ENCODE data around the gene AJM1. TPM values are rescaled to one million over a fixed set of nuclear protein-coding genes. Genes with fewer than 3 reads are reported as not detected.
A peak's percentile ranks its signal among the peaks of the same experiment; 100 is the strongest.

The AJM1 gene
- polyA plus RNA-seq, 3 donors: 0.10 to 2.0 (median 0.18) TPM

DNA sequence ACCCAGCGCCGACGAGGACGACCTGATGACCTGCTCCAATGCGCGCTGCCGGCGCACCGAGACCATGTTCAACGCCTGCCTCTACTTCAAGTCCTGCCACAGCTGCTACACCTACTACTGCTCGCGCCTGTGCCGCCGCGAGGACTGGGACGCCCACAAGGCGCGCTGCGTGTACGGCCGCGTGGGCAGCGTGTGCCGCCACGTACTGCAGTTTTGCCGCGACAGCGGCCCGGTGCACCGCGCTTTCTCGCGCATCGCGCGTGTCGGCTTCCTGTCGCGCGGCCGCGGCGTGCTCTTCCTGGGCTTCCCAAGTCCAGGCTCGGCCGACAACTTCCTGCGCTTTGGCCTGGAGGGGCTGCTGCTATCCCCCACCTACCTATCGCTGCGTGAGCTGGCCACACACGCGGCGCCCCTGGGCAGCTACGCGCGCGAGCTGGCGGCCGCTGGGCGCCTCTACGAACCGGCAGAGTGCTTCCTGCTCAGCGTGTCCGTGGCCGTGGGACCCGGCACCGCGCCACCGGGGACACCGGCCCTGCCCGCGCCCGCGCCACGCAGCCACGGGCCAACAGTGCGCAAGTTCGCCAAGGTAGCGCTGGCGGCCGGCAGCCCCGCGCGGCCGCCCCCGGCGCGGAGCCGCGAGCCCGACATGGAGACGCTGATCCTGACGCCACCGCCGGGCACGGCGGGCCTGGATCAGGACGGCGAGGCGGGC is 4.3 kb downstream of the AJM1 start:
- Mint-ChIP-seq H3K4me1 (peaks cover 28% of the 10 kb centered on the region), H3K36me3 (peaks cover 0 to 7% of the 10 kb centered on the region in 2 donors), H3K27me3 (ENCODE audit: low read depth in 3 of 3) (peaks cover 30 to 55% (median 40%) of the 10 kb centered on the region in 3 donors), H3K4me3 (peak overlapping the region; percentile 77 to 92), H3K27ac (no peak overlapping the region), H3K9me3 (peaks cover 0 to 15% (median 12%) of the 10 kb centered on the region in 7 donors)
- H3K4me2 ChIP-seq (replicated peaks; ENCODE audit: extremely low read depth, low read length, poor library complexity, severe bottlenecking): peak overlapping the region; percentile 99
- peaks cover 9% of the 10 kb centered on the region for H4K20me1 ChIP-seq (ENCODE audit: insufficient read depth, low read length)
- no peak for DNase-seq
- peak overlapping the region; percentile 68 for H2AFZ ChIP-seq (ENCODE audit: insufficient read depth, low read depth, low read length, poor library complexity, severe bottlenecking)
- H3K27ac ChIP-seq (ENCODE audit: low read depth in 1 of 2, low read length in 2 of 2): no peak overlapping the region
- H3K9me3 ChIP-seq (replicated peaks in 1 of 2; ENCODE audit: control insufficient read depth in 1 of 2, insufficient read depth in 1 of 2, low read length in 2 of 2): peaks cover 0 to 5% of the 10 kb centered on the region in 2 donors
- no peaks in the 10 kb centered on the region for H3K79me2 ChIP-seq (ENCODE audit: insufficient read depth, low read length)
- no peak overlapping the region for H3K9ac ChIP-seq (ENCODE audit: insufficient read depth, low read length, poor library complexity, severe bottlenecking)
- WGBS (ENCODE audit: insufficient coverage): 5% methylated on average over 98 of the region's 98 CpGs
- peak overlapping the region in 1 of 3 experiments; percentile 93 for H3K4me3 ChIP-seq (replicated peaks in 1 of 3; ENCODE audit: low read depth in 2 of 3, low read length in 3 of 3)
- TF ChIP-seq, protein P1, sequence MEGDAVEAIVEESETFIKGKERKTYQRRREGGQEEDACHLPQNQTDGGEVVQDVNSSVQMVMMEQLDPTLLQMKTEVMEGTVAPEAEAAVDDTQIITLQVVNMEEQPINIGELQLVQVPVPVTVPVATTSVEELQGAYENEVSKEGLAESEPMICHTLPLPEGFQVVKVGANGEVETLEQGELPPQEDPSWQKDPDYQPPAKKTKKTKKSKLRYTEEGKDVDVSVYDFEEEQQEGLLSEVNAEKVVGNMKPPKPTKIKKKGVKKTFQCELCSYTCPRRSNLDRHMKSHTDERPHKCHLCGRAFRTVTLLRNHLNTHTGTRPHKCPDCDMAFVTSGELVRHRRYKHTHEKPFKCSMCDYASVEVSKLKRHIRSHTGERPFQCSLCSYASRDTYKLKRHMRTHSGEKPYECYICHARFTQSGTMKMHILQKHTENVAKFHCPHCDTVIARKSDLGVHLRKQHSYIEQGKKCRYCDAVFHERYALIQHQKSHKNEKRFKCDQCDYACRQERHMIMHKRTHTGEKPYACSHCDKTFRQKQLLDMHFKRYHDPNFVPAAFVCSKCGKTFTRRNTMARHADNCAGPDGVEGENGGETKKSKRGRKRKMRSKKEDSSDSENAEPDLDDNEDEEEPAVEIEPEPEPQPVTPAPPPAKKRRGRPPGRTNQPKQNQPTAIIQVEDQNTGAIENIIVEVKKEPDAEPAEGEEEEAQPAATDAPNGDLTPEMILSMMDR (IDR thresholded peaks at IDR 0.05): no peak
- intact Hi-C loops (cut with micrococcal nuclease): loop anchor here (5.0 to 10.0 kb wide), 4 partner anchors 41 to 106 kb away; partner anchors contain the start of genes C8G (in 1 of the 2), FBXW5 (in 1 of the 2), LCN12 (in 1 of the 2) and TMEM141 (in 1 of the 2)
- H3K36me3 ChIP-seq (replicated peaks in 1 of 2; ENCODE audit: control insufficient read depth in 1 of 2, insufficient read depth in 2 of 2, low read length in 2 of 2): peaks cover 0 to 5% of the 10 kb centered on the region in 2 donors
- H3K4me1 ChIP-seq (ENCODE audit: control insufficient read depth in 1 of 2, insufficient read depth in 2 of 2, low read length in 2 of 2): peaks cover 35 to 59% of the 10 kb centered on the region in 2 donors
- peaks cover 12 to 43% of the 10 kb centered on the region in 2 donors for H3K27me3 ChIP-seq (ENCODE audit: control insufficient read depth in 2 of 2, insufficient read depth in 2 of 2, low read length in 2 of 2)

DNA sequence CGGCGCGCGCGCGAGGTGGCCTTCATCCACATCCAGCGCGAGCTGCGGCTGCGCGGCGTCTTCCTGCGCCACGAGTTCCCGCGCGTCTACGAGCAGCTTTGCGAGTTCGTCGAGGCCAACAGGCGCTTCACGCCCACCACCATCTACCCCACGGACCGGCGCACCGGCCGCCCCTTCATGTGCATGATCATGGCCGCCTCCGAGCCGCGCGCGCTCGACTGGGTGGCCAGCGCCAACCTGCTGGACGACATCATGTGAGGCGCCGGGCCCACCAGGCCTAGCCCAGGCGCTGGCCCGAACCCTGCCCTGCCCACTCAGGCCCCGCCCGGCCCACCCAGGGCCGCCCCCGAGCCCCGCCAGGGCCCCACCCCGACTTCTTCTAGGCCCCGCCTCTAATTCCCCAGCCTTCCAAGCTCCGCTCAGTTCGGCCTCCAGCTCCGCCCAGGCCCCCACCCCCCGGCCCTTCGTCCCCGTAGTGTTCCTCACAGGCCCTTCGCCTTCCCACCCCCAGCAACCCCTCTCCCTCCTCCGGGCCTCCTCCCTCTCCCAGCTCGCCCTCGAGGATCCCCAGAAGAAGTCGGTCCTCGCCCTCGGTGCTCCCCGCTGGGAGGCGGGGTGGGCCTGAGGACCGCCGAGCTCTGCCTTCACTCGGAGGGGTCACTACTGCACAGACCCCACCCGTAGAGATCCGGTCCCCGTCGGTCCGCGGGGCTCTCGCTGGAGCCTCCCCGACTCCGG is 5.0 kb downstream of the AJM1 start:
- H3K27me3 Mint-ChIP-seq (ENCODE audit: low read depth in 3 of 3): peaks cover 30 to 52% (median 37%) of the 10 kb centered on the region in 3 donors
- peaks cover 32 to 52% of the 10 kb centered on the region in 2 donors for H3K4me1 ChIP-seq (ENCODE audit: control insufficient read depth in 1 of 2, insufficient read depth in 2 of 2, low read length in 2 of 2)
- H3K4me2 ChIP-seq (replicated peaks; ENCODE audit: extremely low read depth, low read length, poor library complexity, severe bottlenecking): peak overlapping the region; percentile 99
- peak overlapping the region; percentile 74 to 93 (median 76) for H3K4me3 ChIP-seq (replicated peaks in 1 of 3; ENCODE audit: low read depth in 2 of 3, low read length in 3 of 3)
- H3K27ac Mint-ChIP-seq: peak overlapping the region in 4 of 7 donors; percentile 7 to 72 (median 34)
- TF ChIP-seq, protein P1 (IDR thresholded peaks at IDR 0.05): no peak
- no peaks in the 10 kb centered on the region for H3K79me2 ChIP-seq (ENCODE audit: insufficient read depth, low read length)
- H3K27me3 ChIP-seq (ENCODE audit: control insufficient read depth in 2 of 2, insufficient read depth in 2 of 2, low read length in 2 of 2): peaks cover 12 to 43% of the 10 kb centered on the region in 2 donors
- H3K9me3 Mint-ChIP-seq: peaks cover 0 to 15% (median 12%) of the 10 kb centered on the region in 7 donors
- peak overlapping the region; percentile 92 to 97 for H3K4me3 Mint-ChIP-seq
- no peak for DNase-seq
- peaks cover 26% of the 10 kb centered on the region for H3K4me1 Mint-ChIP-seq
- peak overlapping the region; percentile 56 for H3K9ac ChIP-seq (ENCODE audit: insufficient read depth, low read length, poor library complexity, severe bottlenecking)
- intact Hi-C loops (cut with micrococcal nuclease): loop anchor here (5.0 to 10.0 kb wide), 4 partner anchors 40 to 105 kb away; partner anchors contain the start of genes C8G (in 1 of the 2), FBXW5 (in 1 of the 2), LCN12 (in 1 of the 2) and TMEM141 (in 1 of the 2)
- H4K20me1 ChIP-seq (ENCODE audit: insufficient read depth, low read length): peaks cover 9% of the 10 kb centered on the region
- H3K27ac ChIP-seq (ENCODE audit: low read depth in 1 of 2, low read length in 2 of 2): no peak overlapping the region
- peak overlapping the region; percentile 68 for H2AFZ ChIP-seq (ENCODE audit: insufficient read depth, low read depth, low read length, poor library complexity, severe bottlenecking)
- peaks cover 0 to 9% of the 10 kb centered on the region in 2 donors for H3K36me3 Mint-ChIP-seq
- H3K9me3 ChIP-seq (replicated peaks in 1 of 2; ENCODE audit: control insufficient read depth in 1 of 2, insufficient read depth in 1 of 2, low read length in 2 of 2): peaks cover 0 to 5% of the 10 kb centered on the region in 2 donors
- peaks cover 0 to 5% of the 10 kb centered on the region in 2 donors for H3K36me3 ChIP-seq (replicated peaks in 1 of 2; ENCODE audit: control insufficient read depth in 1 of 2, insufficient read depth in 2 of 2, low read length in 2 of 2)
- WGBS (ENCODE audit: insufficient coverage): 4% methylated on average over 56 of the region's 75 CpGs
